HEK293 (cell line): ENCODE results near the gene BAG5.

Experiments used
- GFI1B ChIP-seq: fragments of 450-650 bp; formaldehyde crosslinking; IDR thresholded peaks from 2 replicates; pipeline ENCODE4 v1.5.1; 2016; ENCODE audit warnings: missing biosample characterization, missing genetic modification characterization
- ZBTB17 ChIP-seq: fragments of 450-650 bp; formaldehyde crosslinking; IDR thresholded peaks from 2 replicates; pipeline ENCODE4 v1.5.1; 2016; ENCODE audit warnings: missing biosample characterization, missing genetic modification characterization
- ZBTB48 ChIP-seq: fragments of 450-650 bp; formaldehyde crosslinking; IDR thresholded peaks from 2 replicates; pipeline ENCODE4 v1.5.1; 2016; ENCODE audit warnings: missing biosample characterization, missing genetic modification characterization
- ZFP69B ChIP-seq: fragments of 450-650 bp; formaldehyde crosslinking; IDR thresholded peaks from 2 replicates; pipeline ENCODE4 v1.5.1; 2016; ENCODE audit warnings: missing biosample characterization, missing genetic modification characterization
- ZIC2 ChIP-seq: fragments of 450-650 bp; formaldehyde crosslinking; IDR thresholded peaks from 2 replicates; pipeline ENCODE4 v1.5.1; 2016; ENCODE audit warnings: missing biosample characterization, missing genetic modification characterization
- ZNF121 ChIP-seq: fragments of 450-650 bp; formaldehyde crosslinking; IDR thresholded peaks from 2 replicates; pipeline ENCODE4 v1.5.1; 2016; ENCODE audit warnings: missing biosample characterization, missing genetic modification characterization
- ZNF2 ChIP-seq: fragments of 450-650 bp; formaldehyde crosslinking; IDR thresholded peaks from 2 replicates; pipeline ENCODE4 v1.5.1; 2016; ENCODE audit warnings: missing biosample characterization, missing genetic modification characterization
- ZNF266 ChIP-seq: fragments of 450-650 bp; formaldehyde crosslinking; IDR thresholded peaks from 2 replicates; pipeline ENCODE4 v1.5.1; 2016; ENCODE audit warnings: missing biosample characterization, missing genetic modification characterization, low read depth
- ZNF473 ChIP-seq: fragments of 450-650 bp; formaldehyde crosslinking; IDR thresholded peaks from 2 replicates; pipeline ENCODE4 v1.5.1; 2017; ENCODE audit warnings: missing biosample characterization, missing genetic modification characterization
- ZNF600 ChIP-seq: fragments of 450-650 bp; formaldehyde crosslinking; IDR thresholded peaks from 2 replicates; pipeline ENCODE4 v1.5.1; 2016; ENCODE audit warnings: missing biosample characterization, missing genetic modification characterization
- ZNF626 ChIP-seq: fragments of 450-650 bp; sonication (Bioruptor Pico); formaldehyde crosslinking; IDR thresholded peaks from 2 replicates; pipeline ENCODE4 v1.5.1; 2018; ENCODE audit warnings: missing biosample characterization, missing genetic modification characterization, inconsistent platforms
- ZNF629 ChIP-seq: fragments of 450-650 bp; formaldehyde crosslinking; IDR thresholded peaks from 2 replicates; pipeline ENCODE4 v1.5.1; 2017; ENCODE audit warnings: missing biosample characterization, missing genetic modification characterization
- ZNF660 ChIP-seq: fragments of 450-650 bp; IDR thresholded peaks from 2 replicates; pipeline ENCODE4 v1.5.1; 2018; ENCODE audit warnings: missing biosample characterization, mild to moderate bottlenecking, missing genetic modification characterization
- ZNF76 ChIP-seq: fragments of 450-650 bp; formaldehyde crosslinking; IDR thresholded peaks from 2 replicates; pipeline ENCODE4; 2016; ENCODE audit warnings: low read depth, missing biosample characterization, missing genetic modification characterization, borderline replicate concordance
- ZNF777 ChIP-seq: fragments of 450-650 bp; formaldehyde crosslinking; IDR thresholded peaks from 2 replicates; pipeline ENCODE4 v1.5.1; 2017; ENCODE audit warnings: missing biosample characterization, missing genetic modification characterization, borderline replicate concordance
- ZNF785 ChIP-seq: fragments of 450-650 bp; formaldehyde crosslinking; IDR thresholded peaks from 2 replicates; pipeline ENCODE4 v1.5.1; 2016; ENCODE audit warnings: missing biosample characterization, missing genetic modification characterization
- TF ChIP-seq, protein P1 (sequence below): fragments of 450-650 bp; formaldehyde crosslinking; IDR thresholded peaks from 2 replicates; pipeline ENCODE4 v1.5.1; 2017; ENCODE audit warnings: missing biosample characterization, missing genetic modification characterization
- TF ChIP-seq, protein P2 (sequence below): fragments of 450-650 bp; formaldehyde crosslinking; conservative IDR thresholded peaks from 2 replicates; pipeline ENCODE4 v1.5.1; 2016; ENCODE audit warnings: low read depth, missing biosample characterization, missing genetic modification characterization
- TF ChIP-seq, protein P3 (sequence below): fragments of 450-650 bp; formaldehyde crosslinking; IDR thresholded peaks from 2 replicates; pipeline ENCODE4 v1.5.1; 2017; ENCODE audit warnings: missing biosample characterization, mild to moderate bottlenecking, missing genetic modification characterization, moderate library complexity
- TF ChIP-seq, protein P4 (sequence below): fragments of 450-650 bp; formaldehyde crosslinking; IDR thresholded peaks from 2 replicates; pipeline ENCODE4 v1.5.1; 2016; ENCODE audit warnings: missing biosample characterization, missing genetic modification characterization
- TF ChIP-seq, protein P5 (sequence below): fragments of 450-650 bp; formaldehyde crosslinking; IDR thresholded peaks from 2 replicates; pipeline ENCODE4 v1.5.1; 2016; ENCODE audit warnings: missing biosample characterization, missing genetic modification characterization
- TF ChIP-seq, protein P6 (sequence below): fragments of 450-650 bp; formaldehyde crosslinking; IDR thresholded peaks from 2 replicates; pipeline ENCODE4 v1.5.1; 2016; ENCODE audit warnings: missing biosample characterization, missing genetic modification characterization
- TF ChIP-seq, protein P7 (sequence below): fragments of 450-650 bp; formaldehyde crosslinking; IDR thresholded peaks from 2 replicates; pipeline ENCODE4 v1.5.0; 2017; ENCODE audit warnings: missing biosample characterization, missing genetic modification characterization, borderline replicate concordance

The BAG5 gene

DNA sequence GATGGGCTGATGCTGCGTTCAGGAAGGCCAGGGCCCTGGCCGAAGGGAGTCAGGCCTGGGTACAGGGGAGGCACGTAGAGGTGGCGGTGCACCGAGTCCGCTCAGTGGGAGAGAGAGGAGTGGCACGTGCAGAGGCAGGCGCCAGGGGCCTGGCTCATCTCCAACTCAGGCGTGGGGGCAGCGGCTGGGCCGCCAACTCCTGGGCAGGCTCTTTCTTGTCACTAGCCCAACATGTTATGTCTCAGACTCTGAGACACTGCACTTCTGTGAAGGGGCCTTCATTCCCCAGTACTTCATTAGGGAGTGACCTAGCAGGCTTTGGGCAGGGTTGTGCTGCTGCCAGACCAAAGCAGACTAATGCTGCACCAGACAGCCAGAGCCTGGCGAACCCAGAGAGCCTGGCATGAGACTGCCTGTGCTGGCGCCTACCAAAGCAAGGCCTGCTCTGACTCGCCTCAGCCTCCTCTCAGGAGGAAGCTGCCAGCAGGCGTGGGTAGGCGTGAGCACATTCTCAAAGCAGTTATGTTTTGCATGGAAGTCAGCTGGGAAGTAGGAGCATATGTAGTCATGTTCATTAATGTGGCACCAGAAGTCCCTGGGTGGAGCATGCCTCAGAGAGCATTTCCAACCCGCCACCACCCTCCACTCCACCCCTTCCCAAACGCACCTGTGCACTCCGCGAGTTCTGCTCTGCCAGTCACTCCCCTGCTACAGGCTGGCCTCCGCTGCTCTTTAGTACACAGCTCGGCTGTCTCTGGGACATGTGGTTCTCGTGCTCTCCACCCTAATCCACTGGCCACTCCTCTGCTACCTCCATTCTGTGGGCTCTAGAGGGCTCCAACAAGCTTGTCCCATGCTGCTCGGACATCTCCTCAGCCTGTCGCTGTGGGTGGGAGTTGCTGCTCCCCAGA is 49.5 kb downstream of the BAG5 start (continued):
- TF ChIP-seq ZNF121: no peak
- no peak for TF ChIP-seq ZNF629 (tag by site-specific recombination)
- TF ChIP-seq, protein P1, sequence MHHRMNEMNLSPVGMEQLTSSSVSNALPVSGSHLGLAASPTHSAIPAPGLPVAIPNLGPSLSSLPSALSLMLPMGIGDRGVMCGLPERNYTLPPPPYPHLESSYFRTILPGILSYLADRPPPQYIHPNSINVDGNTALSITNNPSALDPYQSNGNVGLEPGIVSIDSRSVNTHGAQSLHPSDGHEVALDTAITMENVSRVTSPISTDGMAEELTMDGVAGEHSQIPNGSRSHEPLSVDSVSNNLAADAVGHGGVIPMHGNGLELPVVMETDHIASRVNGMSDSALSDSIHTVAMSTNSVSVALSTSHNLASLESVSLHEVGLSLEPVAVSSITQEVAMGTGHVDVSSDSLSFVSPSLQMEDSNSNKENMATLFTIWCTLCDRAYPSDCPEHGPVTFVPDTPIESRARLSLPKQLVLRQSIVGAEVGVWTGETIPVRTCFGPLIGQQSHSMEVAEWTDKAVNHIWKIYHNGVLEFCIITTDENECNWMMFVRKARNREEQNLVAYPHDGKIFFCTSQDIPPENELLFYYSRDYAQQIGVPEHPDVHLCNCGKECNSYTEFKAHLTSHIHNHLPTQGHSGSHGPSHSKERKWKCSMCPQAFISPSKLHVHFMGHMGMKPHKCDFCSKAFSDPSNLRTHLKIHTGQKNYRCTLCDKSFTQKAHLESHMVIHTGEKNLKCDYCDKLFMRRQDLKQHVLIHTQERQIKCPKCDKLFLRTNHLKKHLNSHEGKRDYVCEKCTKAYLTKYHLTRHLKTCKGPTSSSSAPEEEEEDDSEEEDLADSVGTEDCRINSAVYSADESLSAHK (tag by site-specific recombination): no peak
- no peak for TF ChIP-seq ZNF76
- peak; percentile 99 for TF ChIP-seq ZBTB17 (tag by site-specific recombination)
- TF ChIP-seq, protein P2, sequence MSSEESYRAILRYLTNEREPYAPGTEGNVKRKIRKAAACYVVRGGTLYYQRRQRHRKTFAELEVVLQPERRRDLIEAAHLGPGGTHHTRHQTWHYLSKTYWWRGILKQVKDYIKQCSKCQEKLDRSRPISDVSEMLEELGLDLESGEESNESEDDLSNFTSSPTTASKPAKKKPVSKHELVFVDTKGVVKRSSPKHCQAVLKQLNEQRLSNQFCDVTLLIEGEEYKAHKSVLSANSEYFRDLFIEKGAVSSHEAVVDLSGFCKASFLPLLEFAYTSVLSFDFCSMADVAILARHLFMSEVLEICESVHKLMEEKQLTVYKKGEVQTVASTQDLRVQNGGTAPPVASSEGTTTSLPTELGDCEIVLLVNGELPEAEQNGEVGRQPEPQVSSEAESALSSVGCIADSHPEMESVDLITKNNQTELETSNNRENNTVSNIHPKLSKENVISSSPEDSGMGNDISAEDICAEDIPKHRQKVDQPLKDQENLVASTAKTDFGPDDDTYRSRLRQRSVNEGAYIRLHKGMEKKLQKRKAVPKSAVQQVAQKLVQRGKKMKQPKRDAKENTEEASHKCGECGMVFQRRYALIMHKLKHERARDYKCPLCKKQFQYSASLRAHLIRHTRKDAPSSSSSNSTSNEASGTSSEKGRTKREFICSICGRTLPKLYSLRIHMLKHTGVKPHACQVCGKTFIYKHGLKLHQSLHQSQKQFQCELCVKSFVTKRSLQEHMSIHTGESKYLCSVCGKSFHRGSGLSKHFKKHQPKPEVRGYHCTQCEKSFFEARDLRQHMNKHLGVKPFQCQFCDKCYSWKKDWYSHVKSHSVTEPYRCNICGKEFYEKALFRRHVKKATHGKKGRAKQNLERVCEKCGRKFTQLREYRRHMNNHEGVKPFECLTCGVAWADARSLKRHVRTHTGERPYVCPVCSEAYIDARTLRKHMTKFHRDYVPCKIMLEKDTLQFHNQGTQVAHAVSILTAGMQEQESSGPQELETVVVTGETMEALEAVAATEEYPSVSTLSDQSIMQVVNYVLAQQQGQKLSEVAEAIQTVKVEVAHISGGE: no peak
- no peak for TF ChIP-seq GFI1B (tag by site-specific recombination)
- no peak for TF ChIP-seq ZNF266
- TF ChIP-seq, protein P3, sequence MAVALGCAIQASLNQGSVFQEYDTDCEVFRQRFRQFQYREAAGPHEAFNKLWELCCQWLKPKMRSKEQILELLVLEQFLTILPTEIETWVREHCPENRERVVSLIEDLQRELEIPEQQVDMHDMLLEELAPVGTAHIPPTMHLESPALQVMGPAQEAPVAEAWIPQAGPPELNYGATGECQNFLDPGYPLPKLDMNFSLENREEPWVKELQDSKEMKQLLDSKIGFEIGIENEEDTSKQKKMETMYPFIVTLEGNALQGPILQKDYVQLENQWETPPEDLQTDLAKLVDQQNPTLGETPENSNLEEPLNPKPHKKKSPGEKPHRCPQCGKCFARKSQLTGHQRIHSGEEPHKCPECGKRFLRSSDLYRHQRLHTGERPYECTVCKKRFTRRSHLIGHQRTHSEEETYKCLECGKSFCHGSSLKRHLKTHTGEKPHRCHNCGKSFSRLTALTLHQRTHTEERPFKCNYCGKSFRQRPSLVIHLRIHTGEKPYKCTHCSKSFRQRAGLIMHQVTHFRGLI (tag by site-specific recombination): no peak
- peak; percentile 69 for TF ChIP-seq ZIC2 (tag by site-specific recombination)
- TF ChIP-seq, protein P4, sequence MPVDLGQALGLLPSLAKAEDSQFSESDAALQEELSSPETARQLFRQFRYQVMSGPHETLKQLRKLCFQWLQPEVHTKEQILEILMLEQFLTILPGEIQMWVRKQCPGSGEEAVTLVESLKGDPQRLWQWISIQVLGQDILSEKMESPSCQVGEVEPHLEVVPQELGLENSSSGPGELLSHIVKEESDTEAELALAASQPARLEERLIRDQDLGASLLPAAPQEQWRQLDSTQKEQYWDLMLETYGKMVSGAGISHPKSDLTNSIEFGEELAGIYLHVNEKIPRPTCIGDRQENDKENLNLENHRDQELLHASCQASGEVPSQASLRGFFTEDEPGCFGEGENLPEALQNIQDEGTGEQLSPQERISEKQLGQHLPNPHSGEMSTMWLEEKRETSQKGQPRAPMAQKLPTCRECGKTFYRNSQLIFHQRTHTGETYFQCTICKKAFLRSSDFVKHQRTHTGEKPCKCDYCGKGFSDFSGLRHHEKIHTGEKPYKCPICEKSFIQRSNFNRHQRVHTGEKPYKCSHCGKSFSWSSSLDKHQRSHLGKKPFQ (tag by site-specific recombination): no peak
- no peak for TF ChIP-seq ZNF777 (tag by site-specific recombination)
- TF ChIP-seq ZNF626 (tag by site-specific recombination): no peak
- TF ChIP-seq, protein P5, sequence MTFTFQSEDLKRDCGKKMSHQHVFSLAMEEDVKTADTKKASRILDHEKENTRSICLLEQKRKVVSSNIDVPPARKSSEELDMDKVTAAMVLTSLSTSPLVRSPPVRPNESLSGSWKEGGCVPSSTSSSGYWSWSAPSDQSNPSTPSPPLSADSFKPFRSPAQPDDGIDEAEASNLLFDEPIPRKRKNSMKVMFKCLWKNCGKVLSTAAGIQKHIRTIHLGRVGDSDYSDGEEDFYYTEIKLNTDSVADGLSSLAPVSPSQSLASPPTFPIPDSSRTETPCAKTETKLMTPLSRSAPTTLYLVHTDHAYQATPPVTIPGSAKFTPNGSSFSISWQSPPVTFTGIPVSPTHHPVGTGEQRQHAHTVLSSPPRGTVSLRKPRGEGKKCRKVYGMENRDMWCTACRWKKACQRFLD (tag by site-specific recombination): no peak
- TF ChIP-seq, protein P6, sequence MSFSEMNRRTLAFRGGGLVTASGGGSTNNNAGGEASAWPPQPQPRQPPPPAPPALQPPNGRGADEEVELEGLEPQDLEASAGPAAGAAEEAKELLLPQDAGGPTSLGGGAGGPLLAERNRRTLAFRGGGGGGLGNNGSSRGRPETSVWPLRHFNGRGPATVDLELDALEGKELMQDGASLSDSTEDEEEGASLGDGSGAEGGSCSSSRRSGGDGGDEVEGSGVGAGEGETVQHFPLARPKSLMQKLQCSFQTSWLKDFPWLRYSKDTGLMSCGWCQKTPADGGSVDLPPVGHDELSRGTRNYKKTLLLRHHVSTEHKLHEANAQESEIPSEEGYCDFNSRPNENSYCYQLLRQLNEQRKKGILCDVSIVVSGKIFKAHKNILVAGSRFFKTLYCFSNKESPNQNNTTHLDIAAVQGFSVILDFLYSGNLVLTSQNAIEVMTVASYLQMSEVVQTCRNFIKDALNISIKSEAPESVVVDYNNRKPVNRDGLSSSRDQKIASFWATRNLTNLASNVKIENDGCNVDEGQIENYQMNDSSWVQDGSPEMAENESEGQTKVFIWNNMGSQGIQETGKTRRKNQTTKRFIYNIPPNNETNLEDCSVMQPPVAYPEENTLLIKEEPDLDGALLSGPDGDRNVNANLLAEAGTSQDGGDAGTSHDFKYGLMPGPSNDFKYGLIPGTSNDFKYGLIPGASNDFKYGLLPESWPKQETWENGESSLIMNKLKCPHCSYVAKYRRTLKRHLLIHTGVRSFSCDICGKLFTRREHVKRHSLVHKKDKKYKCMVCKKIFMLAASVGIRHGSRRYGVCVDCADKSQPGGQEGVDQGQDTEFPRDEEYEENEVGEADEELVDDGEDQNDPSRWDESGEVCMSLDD: 0 out of 2 replicates have a peak, but pooled peaks have one; percentile 15
- no peak for TF ChIP-seq ZNF2 (tag by site-specific recombination)
- TF ChIP-seq ZNF660 (tag by site-specific recombination): no peak
- no peak for TF ChIP-seq ZBTB48 (tag by site-specific recombination)
- TF ChIP-seq ZFP69B: no peak
- TF ChIP-seq, protein P7, sequence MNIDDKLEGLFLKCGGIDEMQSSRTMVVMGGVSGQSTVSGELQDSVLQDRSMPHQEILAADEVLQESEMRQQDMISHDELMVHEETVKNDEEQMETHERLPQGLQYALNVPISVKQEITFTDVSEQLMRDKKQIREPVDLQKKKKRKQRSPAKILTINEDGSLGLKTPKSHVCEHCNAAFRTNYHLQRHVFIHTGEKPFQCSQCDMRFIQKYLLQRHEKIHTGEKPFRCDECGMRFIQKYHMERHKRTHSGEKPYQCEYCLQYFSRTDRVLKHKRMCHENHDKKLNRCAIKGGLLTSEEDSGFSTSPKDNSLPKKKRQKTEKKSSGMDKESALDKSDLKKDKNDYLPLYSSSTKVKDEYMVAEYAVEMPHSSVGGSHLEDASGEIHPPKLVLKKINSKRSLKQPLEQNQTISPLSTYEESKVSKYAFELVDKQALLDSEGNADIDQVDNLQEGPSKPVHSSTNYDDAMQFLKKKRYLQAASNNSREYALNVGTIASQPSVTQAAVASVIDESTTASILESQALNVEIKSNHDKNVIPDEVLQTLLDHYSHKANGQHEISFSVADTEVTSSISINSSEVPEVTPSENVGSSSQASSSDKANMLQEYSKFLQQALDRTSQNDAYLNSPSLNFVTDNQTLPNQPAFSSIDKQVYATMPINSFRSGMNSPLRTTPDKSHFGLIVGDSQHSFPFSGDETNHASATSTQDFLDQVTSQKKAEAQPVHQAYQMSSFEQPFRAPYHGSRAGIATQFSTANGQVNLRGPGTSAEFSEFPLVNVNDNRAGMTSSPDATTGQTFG (tag by site-specific recombination): no peak
- TF ChIP-seq ZNF600 (tag by site-specific recombination): peak; percentile 94
- no peak for TF ChIP-seq ZNF785 (tag by site-specific recombination)
- TF ChIP-seq ZNF473: no peak
